HG03025 (cell line): Measurements from ENCODE around the gene RGL3.
"Not testable (repeated sequence)": the region's sequence is repeated elsewhere in the genome, so short reads cannot be mapped to it uniquely, and the experiment has no call there.

ENCODE experiments used
- ATAC-seq: cut with Tn5 transposase; IDR thresholded peaks from one replicate; pipeline ENCODE4 v1.9.1; 2021; ENCODE audit warnings: mild to moderate bottlenecking, moderate library complexity; ENCODE audit not compliant: unreplicated experiment, low FRiP score

The RGL3 gene

GRCh38 chr19:11364296-11364904, 54.7 kb downstream of the RGL3 start:
- ATAC-seq = no peak

- ATAC-seq = no peak
Measured at GRCh38 chr19:11363881-11364280, 55.2 kb downstream of the RGL3 start.

- ATAC-seq = no peak
Measured at GRCh38 chr19:11361771-11362731, 57.1 kb downstream of the RGL3 start.

- no peak for ATAC-seq
Measured at GRCh38 chr19:11361037-11361770, 57.9 kb downstream of the RGL3 start.

DNA sequence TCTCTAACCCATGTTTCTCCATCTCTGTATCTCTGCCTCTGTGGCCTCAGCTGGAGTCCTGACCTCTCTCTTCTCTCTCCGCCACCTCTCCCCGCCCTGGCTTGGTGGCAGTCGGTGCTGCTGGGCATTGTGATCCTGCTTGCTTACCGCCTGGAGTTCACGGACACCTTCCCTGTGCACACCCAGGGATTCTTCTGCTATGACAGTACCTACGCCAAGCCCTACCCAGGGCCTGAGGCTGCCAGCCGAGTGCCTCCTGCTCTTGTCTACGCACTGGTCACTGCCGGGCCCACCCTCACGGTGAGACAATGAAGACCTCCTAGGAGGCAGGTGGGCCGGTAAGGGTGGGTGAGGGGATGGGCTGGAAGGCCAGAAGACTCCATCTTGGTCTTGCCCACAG, 59.7 kb downstream of the RGL3 start:
- ATAC-seq = no peak

DNA sequence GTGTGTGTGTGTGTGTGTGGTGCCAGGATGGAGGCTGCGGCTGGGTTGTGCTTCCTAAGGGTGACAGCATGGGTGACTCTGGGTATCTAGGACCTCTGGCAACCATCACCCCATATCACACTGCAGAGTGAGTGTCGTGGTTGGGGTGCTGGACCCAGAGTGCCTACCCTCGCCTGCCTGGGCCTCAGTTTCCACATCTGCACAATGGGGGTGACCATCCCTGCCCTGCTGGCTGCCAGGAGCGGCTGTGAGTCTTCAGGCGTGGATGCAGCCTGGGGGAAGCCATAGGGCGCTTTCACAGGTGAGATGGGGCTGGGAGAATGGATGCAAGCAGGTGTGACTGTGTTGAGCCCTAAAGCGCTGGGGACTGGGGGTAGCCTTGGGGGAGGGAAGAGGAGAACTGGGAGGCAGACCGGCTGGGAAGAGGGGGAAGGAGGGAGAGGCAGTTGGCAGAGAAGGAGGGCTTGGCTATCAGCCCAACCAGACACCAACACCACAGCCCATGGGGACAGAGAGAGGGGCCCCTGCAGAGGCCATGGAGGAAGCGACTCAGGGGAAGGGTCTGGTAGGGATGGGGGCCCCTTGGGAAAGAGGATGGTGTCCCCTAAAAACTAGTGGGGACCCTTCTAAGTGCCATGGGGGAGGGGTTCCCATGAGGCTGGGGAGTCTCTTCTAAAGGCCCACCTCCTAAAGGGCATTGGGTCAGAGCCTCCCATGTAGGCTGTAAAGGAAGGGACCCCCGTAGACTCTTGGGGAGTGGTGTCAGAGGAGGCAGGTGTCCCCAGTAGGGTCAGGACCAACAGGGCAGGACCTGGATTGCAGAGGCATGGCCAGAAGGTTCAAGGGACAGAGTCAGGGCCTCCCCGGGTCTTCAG, 62.2 kb downstream of the RGL3 start:
- ATAC-seq = no peak

DNA sequence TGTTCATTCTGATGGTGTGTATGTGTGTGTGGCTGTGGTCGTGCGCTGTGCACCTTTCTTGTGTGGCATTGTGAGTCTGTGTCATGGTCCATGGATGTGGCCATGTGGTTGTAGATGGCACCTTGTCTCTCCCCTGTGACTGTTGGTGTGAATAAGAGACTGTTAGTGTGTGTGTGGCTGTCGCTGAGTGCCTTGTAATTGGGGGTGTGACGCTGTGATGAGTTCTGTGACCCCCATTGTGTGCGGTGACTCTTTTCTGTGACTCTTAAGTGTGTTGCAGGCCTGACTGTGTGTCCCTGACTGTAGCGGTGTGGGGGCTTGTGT, 63.1 kb downstream of the RGL3 start:
- no peak for ATAC-seq

DNA sequence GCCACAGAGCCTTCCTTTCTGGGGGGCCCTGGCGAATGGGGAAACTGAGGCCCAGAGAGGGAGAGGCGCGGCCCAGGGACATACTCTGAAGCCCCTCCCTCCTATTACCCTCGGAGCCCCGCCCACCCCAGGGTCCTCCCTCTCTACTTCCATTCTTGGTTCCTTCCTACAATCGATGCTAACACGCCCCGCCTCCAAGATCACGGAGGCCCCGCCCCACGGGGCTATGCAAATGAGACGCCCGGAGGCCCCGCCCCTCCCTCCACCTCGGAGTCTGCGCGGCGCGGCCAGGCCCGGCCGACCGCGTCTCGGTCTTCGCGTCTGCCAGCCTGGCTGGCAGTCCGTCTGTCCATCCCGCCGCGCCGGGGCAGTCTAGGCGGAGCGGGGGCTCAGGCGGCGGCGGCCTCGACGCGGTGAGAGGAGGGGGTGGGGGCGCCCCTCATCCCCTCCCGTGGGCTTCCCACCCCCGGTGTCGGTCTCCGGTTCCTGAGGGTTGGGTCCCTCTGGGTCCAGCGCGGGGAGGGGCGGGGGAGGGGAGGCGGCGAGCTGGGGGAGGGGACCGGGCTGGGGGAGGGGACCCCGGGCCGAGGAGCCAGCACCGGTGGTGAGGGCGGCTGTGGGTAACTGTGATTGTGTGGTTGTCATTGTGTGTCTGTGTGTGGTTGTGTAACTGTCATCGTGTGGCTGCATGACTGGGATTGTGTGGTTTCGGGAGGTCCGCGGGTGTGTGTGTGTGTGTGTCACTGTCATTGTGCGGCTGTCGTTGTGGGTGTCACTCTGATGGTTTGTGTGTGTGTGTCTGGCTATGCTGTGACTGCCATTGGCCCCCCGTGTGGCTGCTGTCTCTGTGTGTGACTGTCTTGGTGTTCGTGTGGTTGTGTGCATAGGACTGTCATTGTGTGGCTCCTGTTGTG, 63.7 kb downstream of the RGL3 start, which contains the start of gene PLPPR2:
Gene PLPPR2, plus strand, starts transcription at position 273 of the 914 bp plus-strand sequence. CDS start 2,242 bp downstream, outside the sequence.
- no peak for ATAC-seq

GRCh38 chr19:11354102-11354501, 65.0 kb downstream of the RGL3 start:
- not testable (repeated sequence) for ATAC-seq

DNA sequence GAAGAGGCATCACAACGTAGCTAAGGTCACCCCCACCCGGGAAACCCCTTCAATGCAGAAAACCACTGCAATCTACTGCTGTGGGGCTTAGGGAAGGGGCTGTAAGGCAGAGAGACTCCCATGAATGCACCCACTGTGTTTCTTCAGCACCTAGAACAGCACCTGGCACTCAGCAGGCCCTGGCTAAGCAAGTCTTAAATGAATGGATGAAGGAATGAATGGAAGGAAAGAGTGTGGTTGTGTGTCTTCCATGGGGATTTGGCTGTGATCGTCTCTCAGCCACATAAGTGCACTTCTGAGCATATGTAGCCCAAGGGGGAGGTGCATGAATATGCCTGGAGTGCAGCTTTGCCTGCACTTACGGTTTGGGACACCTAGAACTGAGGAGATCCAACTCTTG, 69.9 kb downstream of the RGL3 start:
- ATAC-seq = no peak

DNA sequence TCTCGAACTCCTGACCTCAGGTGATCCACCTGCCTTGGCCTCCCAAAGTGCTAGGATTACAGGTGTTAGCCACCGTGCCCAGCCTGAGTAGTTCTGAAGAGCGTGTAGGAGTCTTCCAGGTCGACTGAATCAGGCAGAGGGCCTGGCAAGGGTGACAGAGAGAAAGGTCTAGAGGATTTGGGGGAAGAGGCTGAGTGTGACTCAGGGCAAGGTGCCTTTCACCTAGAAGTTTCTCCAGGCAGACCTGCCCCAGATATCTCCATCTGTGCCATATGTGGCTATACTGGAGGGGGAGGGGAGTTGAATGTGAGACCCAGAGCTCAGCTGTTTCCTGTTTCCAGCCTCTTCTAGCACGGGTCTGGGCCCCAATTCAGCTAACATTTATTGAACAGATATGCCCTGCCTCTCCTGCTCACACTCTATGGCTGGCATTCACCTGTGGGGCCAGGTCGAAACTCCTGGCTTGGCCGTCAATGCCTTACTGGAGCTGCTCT, 71.5 kb downstream of the RGL3 start:
- no peak for ATAC-seq

- ATAC-seq = peak; percentile 91
Measured at GRCh38 chr19:11346104-11346940, 72.8 kb downstream of the RGL3 start, which contains the start of the genes CCDC159 and TMEM205. CCDC159 (plus strand) TSS chr19:11346519; CDS start chr19:11346607, 88 bp downstream. TMEM205 (minus strand) TSS chr19:11346268; CDS start chr19:11345619, 649 bp downstream.

- no peak for ATAC-seq
Measured at GRCh38 chr19:11345122-11345803, 73.9 kb downstream of the RGL3 start.
